Adipocyte (in vitro differentiated cells): Measurements from ENCODE around the gene C1QTNF6.

Source experiments
- DNase-seq: peaks from one replicate; pipeline ENCODE4 v3.0.0-alpha.2; 2015; ENCODE audit warnings: low read depth
- H3K27me3 ChIP-seq: replicated peaks from 2 replicates; pipeline ENCODE4 v1.7.0; 2013; ENCODE audit warnings: mild to moderate bottlenecking, low read length, moderate library complexity; ENCODE audit not compliant: control insufficient read depth, insufficient read depth
- H3K36me3 ChIP-seq: 2 replicates; pipeline ENCODE4 v1.7.0; 2013; ENCODE audit warnings: low read length, mild to moderate bottlenecking, moderate library complexity; ENCODE audit not compliant: control insufficient read depth, insufficient read depth, severe bottlenecking
- H3K4me1 ChIP-seq: 2 replicates; pipeline ENCODE4 v1.7.0; 2013; ENCODE audit warnings: mild to moderate bottlenecking, low read length, moderate library complexity; ENCODE audit not compliant: control insufficient read depth, insufficient read depth
- H3K4me3 ChIP-seq: 2 replicates; pipeline ENCODE4 v1.7.0; 2013; ENCODE audit warnings: mild to moderate bottlenecking, low read length, moderate library complexity
- H3K9ac ChIP-seq: 2 replicates; pipeline ENCODE4 v1.7.0; 2013; ENCODE audit warnings: mild to moderate bottlenecking, low read length, moderate library complexity
- H3K9me3 ChIP-seq: 2 replicates; pipeline ENCODE4 v1.7.0; 2013; ENCODE audit warnings: mild to moderate bottlenecking, low read length, moderate library complexity; ENCODE audit not compliant: control insufficient read depth

C1QTNF6 gene

GRCh38 chr22:37195921-37196320 lies 7.9 kb upstream of the C1QTNF6 start:
- no peak for DNase-seq

GRCh38 chr22:37194750-37195149 lies 6.7 kb upstream of the C1QTNF6 start:
- no peak for DNase-seq
- H3K9me3 ChIP-seq, result no peaks in the 10 kb centered on the region
- H3K4me3 ChIP-seq, result no peak overlapping the region
- H3K27me3 ChIP-seq, result no peaks in the 10 kb centered on the region
- H3K36me3 ChIP-seq, result no peaks in the 10 kb centered on the region
- H3K4me1 ChIP-seq, result peaks cover 33% of the 10 kb centered on the region
- H3K9ac ChIP-seq, result no peak overlapping the region

More at GRCh38 chr22:37195921-37196320, 7.9 kb upstream of the C1QTNF6 start:
- Histone ChIP-seq H3K36me3 (no peaks in the 10 kb centered on the region), H3K4me1 (peaks cover 34% of the 10 kb centered on the region), H3K27me3 (no peaks in the 10 kb centered on the region), H3K4me3 (no peak overlapping the region), H3K9me3 (no peaks in the 10 kb centered on the region), H3K9ac (no peak overlapping the region)

- H3K4me1 ChIP-seq, result peaks cover 36% of the 10 kb centered on the region
- H3K27me3 ChIP-seq, result no peaks in the 10 kb centered on the region
- no peak overlapping the region for H3K4me3 ChIP-seq
- no peak for DNase-seq
- H3K9ac ChIP-seq, result no peak overlapping the region
- no peaks in the 10 kb centered on the region for H3K36me3 ChIP-seq
- H3K9me3 ChIP-seq, result no peaks in the 10 kb centered on the region
Measured at GRCh38 chr22:37193629-37194191, 5.7 kb upstream of the C1QTNF6 start.

- Histone ChIP-seq H3K4me3 (no peak overlapping the region), H3K9ac (no peak overlapping the region)
Measured at GRCh38 chr22:37192741-37193140, 4.7 kb upstream of the C1QTNF6 start.

GRCh38 chr22:37192204-37192603 lies 4.2 kb upstream of the C1QTNF6 start:
- Histone ChIP-seq H3K36me3 (no peaks in the 10 kb centered on the region), H3K27me3 (no peaks in the 10 kb centered on the region), H3K4me3 (no peak overlapping the region), H3K9me3 (no peaks in the 10 kb centered on the region), H3K4me1 (peaks cover 39% of the 10 kb centered on the region), H3K9ac (no peak overlapping the region)
- no peak for DNase-seq

More at GRCh38 chr22:37192741-37193140, 4.7 kb upstream of the C1QTNF6 start:
- Histone ChIP-seq H3K27me3 (no peaks in the 10 kb centered on the region), H3K9me3 (no peaks in the 10 kb centered on the region), H3K4me1 (peaks cover 39% of the 10 kb centered on the region), H3K36me3 (no peaks in the 10 kb centered on the region)
- DNase-seq, result no peak

GRCh38 chr22:37190262-37190780 lies 2.3 kb upstream of the C1QTNF6 start:
- Histone ChIP-seq H3K4me3 (no peak overlapping the region), H3K27me3 (no peaks in the 10 kb centered on the region), H3K9ac (no peak overlapping the region), H3K4me1 (peaks cover 29% of the 10 kb centered on the region), H3K36me3 (no peaks in the 10 kb centered on the region), H3K9me3 (no peaks in the 10 kb centered on the region)
- DNase-seq, result no peak

- no peaks in the 10 kb centered on the region for H3K27me3 ChIP-seq
- no peak for DNase-seq
- H3K9ac ChIP-seq, result no peak overlapping the region
- H3K36me3 ChIP-seq, result no peaks in the 10 kb centered on the region
- H3K4me1 ChIP-seq, result peaks cover 29% of the 10 kb centered on the region
- H3K4me3 ChIP-seq, result peak overlapping the region; percentile 78
- no peaks in the 10 kb centered on the region for H3K9me3 ChIP-seq
Measured at GRCh38 chr22:37188901-37189466, 937 bp upstream of the C1QTNF6 start.

GRCh38 chr22:37187552-37187890 lies 526 bp downstream of the C1QTNF6 start:
- DNase-seq, result peak; percentile 65
- Histone ChIP-seq H3K4me1 (peaks cover 29% of the 10 kb centered on the region), H3K27me3 (no peaks in the 10 kb centered on the region), H3K9me3 (no peaks in the 10 kb centered on the region), H3K36me3 (no peaks in the 10 kb centered on the region), H3K4me3 (peak overlapping the region; percentile 78), H3K9ac (peak overlapping the region; percentile 84)

- no peak for DNase-seq
- Histone ChIP-seq H3K9me3 (no peaks in the 10 kb centered on the region), H3K9ac (peak overlapping the region; percentile 84), H3K27me3 (no peaks in the 10 kb centered on the region), H3K4me3 (peak overlapping the region; percentile 78), H3K4me1 (peaks cover 29% of the 10 kb centered on the region), H3K36me3 (no peaks in the 10 kb centered on the region)
Measured at GRCh38 chr22:37186997-37187522, 987 bp downstream of the C1QTNF6 start.

- no peak overlapping the region for H3K9ac ChIP-seq
- no peak overlapping the region for H3K4me3 ChIP-seq
- peaks cover 29% of the 10 kb centered on the region for H3K4me1 ChIP-seq
- peak; percentile 64 for DNase-seq
- no peaks in the 10 kb centered on the region for H3K36me3 ChIP-seq
- H3K27me3 ChIP-seq, result no peaks in the 10 kb centered on the region
- H3K9me3 ChIP-seq, result no peaks in the 10 kb centered on the region
Measured at GRCh38 chr22:37186228-37186996, 1.6 kb downstream of the C1QTNF6 start.

GRCh38 chr22:37185646-37186227 lies 2.3 kb downstream of the C1QTNF6 start:
- DNase-seq, result no peak
- Histone ChIP-seq H3K36me3 (no peaks in the 10 kb centered on the region), H3K4me1 (peaks cover 29% of the 10 kb centered on the region)

More at GRCh38 chr22:37185646-37186227, 2.3 kb downstream of the C1QTNF6 start:
- H3K4me3 ChIP-seq, result no peak overlapping the region
- H3K9me3 ChIP-seq, result no peaks in the 10 kb centered on the region
- H3K27me3 ChIP-seq, result no peaks in the 10 kb centered on the region
- no peak overlapping the region for H3K9ac ChIP-seq
